ENCODE results near the gene LDLRAD4.

DNA sequence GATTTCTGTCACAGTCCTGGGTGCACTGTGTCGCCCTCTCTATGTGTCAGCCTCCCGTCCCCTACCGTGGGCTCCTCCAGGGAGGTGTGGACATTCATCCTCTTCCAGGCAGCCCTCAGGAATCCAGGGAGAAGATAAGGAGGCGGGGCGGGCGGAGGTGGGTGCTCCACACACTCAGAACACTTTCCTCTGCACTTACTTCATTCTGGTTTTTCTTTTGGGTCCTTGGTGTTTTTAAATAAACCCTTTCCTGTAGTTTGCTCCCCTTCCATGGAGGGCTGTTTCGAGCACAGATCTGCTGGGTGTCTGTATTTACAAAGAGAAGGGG lies 323.9 kb downstream of the LDLRAD4 start:
- TF ChIP-seq, protein P1, sequence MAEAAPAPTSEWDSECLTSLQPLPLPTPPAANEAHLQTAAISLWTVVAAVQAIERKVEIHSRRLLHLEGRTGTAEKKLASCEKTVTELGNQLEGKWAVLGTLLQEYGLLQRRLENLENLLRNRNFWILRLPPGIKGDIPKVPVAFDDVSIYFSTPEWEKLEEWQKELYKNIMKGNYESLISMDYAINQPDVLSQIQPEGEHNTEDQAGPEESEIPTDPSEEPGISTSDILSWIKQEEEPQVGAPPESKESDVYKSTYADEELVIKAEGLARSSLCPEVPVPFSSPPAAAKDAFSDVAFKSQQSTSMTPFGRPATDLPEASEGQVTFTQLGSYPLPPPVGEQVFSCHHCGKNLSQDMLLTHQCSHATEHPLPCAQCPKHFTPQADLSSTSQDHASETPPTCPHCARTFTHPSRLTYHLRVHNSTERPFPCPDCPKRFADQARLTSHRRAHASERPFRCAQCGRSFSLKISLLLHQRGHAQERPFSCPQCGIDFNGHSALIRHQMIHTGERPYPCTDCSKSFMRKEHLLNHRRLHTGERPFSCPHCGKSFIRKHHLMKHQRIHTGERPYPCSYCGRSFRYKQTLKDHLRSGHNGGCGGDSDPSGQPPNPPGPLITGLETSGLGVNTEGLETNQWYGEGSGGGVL (CRISPR knock-in tag; IDR thresholded peaks at IDR 0.05): no peak
- TF ChIP-seq, protein P2, sequence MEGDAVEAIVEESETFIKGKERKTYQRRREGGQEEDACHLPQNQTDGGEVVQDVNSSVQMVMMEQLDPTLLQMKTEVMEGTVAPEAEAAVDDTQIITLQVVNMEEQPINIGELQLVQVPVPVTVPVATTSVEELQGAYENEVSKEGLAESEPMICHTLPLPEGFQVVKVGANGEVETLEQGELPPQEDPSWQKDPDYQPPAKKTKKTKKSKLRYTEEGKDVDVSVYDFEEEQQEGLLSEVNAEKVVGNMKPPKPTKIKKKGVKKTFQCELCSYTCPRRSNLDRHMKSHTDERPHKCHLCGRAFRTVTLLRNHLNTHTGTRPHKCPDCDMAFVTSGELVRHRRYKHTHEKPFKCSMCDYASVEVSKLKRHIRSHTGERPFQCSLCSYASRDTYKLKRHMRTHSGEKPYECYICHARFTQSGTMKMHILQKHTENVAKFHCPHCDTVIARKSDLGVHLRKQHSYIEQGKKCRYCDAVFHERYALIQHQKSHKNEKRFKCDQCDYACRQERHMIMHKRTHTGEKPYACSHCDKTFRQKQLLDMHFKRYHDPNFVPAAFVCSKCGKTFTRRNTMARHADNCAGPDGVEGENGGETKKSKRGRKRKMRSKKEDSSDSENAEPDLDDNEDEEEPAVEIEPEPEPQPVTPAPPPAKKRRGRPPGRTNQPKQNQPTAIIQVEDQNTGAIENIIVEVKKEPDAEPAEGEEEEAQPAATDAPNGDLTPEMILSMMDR (IDR thresholded peaks at IDR 0.05 in 2 of 3, conservative IDR thresholded peaks at IDR 0.05 in 1 of 3; ENCODE audit: insufficient read depth in 2 of 3, low read depth in 1 of 3, low read length in 3 of 3): no peak
- no peak for TF ChIP-seq POLR2H (tag; IDR thresholded peaks at IDR 0.05; ENCODE audit: low read depth)
- TF ChIP-seq HNRNPLL (IDR thresholded peaks at IDR 0.05; ENCODE audit: low read depth, low read length, poor library complexity, severe bottlenecking): no peak
- no peak for TF ChIP-seq MAFK (IDR thresholded peaks at IDR 0.05; ENCODE audit: low read length)
- TF ChIP-seq TARDBP (IDR thresholded peaks at IDR 0.05): no peak
- TF ChIP-seq FOXK2 (conservative IDR thresholded peaks at IDR 0.05 in 1 of 2, IDR thresholded peaks at IDR 0.05 in 1 of 2; ENCODE audit: low read depth in 2 of 2): no peak
- no peak for TF ChIP-seq HDAC2 (IDR thresholded peaks at IDR 0.05)
- TF ChIP-seq FUS (optimal IDR thresholded peaks at IDR 0.05; ENCODE audit: low read depth, low read length): no peak
- no peak for TF ChIP-seq GABPA (tag; conservative IDR thresholded peaks at IDR 0.05; ENCODE audit: low read depth)

Data from K562 (cell line).